Amniotic stem cell (primary cell): ENCODE measurements around the gene ACOX3.

Experiments used
- DNase-seq: peaks from one replicate; lab custom pipeline; 2025; lab: John Stamatoyannopoulos, UW

The ACOX3 gene

DNA sequence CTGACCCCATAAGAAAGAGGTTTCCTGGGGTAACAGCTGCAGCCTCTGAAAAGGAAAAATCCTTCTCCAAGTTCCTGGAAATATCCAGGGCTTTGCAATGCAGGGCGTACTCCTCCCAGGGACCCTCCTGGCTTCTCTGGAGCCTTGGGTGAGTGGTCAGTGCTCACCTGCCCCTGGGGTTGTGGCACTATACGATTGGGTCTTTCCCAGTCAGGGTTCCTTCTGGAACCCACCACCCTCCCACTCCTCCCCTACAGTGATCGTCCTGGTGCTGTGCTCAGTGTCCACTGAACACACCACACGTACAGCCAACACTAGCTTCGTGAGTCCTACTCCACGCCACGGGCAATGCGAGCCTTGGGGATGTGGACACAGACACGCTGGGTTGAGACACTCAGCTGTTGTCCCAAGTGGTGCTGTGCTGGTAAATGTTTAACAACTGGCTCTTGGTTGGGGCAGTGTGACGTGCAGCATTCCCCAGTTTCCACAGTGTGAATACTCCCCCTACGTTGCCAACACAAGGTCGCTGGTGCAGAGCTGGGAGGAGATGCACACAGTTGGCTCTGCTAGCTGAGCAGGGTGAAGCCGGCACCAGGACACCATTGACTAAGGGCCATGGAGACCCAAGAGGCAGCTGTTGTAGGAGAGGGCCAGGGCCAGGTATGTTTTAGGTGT is 105.6 kb downstream of the ACOX3 start:
- no peak for DNase-seq

DNA sequence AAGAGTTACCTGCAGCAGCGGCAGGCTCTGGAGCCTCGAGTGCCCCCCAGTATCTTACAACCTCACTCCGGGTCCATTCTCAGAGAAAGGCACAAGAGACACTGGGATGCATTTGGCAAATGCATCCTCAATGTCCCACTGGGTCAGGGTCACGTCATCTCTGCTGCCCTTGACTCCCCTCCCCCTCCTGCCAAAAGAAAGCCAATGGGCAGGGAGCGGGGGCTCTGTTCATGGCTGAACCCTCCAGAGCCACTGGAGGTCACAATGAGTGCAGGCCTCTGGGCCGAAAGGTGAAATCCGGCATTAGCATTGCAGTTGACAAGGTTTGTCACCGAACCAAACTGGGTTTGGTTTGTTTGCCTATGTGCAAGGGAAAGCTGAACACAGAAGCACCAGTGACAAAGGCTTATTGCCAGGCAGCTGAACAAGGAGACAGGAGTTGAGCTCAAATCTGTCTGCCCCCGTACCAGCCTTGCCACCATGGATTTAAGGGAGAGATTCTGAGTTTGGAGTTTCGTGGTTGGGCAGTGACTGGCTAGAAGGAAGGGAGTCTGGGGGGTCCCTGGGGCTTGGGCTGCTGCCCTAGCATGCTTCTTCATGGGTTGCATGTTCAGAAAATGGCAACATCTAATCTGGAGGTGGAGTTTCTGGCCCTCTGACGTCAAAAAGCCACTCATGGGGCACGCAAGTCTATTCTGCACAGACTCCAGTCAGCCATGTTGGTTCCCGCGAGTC is 106.6 kb downstream of the ACOX3 start:
- DNase-seq: no peak

DNA sequence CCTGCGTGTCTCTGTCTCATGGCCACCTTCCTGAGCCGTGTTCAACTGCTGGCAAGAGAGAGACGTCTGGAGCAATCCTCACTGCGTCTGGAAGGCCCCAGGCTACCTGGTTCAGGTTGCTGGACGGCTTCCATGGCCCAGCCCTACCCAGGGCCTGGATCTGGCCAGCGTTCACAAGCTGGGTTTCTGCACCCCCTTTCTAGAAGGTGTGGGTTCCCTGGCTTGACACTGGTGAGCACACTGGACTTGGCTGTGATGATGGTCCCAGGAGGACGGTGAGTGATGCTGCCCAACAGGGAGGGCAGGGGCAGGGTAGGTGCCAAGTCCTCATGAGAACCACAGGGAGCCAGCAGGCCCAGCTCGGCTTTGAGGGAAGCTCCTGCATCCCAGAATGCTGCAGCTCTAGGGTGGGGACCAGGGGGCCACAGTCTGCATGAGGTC is 107.6 kb downstream of the ACOX3 start:
- DNase-seq: no peak

DNA sequence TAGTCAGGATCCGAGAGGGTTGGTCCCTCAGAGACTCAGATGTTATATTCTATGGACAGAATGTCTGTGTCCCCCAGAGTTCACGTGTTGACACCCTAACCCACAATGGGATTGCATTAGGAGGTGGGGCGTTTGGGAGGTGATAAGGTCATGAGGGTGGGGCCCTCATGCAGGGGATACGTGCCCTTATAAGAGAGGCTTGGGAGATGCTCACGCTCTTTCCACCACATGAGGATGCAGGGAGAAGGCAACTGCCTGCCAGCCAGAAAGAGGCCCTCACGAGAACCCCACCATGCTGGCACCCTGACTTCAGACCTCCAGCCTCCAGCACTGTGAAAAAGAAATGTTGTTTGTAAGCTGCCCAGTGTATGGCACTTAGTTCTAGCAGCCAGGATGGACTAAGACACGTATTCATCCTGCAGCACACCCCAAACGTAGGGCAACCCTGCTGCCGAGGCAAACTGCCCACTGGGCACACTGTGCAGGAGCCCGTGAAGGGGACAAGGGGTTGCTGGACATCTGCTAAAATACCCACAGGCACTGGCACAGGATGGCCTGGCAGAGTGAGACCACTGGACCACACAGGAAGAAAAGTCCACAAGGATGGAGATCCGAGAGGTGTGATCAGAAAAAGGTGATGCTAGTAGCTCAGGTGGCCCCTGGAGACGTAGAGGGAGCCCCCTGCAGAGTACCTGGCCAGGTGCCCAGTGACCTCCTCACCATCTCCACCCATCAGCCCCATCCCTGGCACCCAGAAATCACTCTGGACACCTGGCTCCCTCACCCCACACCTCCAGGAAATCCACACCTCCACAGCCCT is 108.3 kb downstream of the ACOX3 start:
- no peak for DNase-seq

DNA sequence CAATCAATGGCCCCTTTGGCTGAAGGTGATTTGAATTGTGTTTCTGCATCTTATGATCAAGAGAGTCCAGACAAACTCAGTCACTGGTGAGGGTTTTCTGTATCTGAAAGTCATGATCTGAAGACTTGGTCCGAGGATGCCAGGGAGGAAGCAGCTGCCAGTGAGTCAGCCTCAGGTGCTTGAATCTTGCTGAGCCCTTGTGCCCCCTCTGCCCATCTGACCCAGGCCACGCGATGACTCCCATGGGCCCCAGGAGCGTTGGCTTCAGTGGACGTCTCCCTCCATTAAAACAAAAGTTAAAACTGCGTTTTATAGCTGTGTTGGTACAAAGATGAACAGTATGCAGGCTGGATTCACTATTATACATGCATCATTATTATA is 109.0 kb downstream of the ACOX3 start:
- DNase-seq: no peak

DNA sequence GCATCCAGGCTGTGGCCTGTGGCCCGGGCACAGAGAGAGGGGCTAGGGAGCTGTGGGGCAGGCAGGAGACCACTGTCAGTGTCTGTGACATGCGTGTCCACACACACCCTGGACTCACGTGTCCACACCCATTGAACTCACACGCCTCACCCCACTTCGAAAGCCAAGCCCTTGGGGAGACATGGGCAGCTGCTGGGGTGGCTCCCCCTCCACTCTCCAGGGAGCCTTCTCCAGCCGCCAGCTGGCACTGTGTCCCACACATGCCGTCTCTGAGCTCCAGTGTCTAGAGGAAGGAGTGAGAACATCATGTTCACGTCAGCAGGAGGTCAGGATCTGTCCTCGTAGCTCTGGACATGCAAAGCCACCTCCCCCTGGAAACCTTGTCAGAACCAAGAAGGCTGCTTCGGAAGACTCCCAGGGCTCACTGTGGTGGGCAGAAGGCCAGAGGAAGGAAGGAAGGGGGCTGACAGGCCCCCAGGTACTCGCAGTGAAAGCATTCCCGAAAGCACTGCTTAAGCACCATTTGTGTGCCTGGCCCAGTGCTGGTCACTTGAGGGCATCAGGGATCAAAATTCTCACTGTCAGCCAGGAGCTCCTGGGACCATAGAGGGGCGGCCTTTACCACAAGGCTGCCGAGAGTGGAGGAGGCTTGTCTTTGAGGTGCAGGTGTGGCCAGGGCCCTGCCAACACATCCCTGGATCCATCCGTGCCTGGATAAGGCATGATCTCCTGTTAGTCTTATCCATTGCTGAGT is 109.5 kb downstream of the ACOX3 start:
- no peak for DNase-seq

DNA sequence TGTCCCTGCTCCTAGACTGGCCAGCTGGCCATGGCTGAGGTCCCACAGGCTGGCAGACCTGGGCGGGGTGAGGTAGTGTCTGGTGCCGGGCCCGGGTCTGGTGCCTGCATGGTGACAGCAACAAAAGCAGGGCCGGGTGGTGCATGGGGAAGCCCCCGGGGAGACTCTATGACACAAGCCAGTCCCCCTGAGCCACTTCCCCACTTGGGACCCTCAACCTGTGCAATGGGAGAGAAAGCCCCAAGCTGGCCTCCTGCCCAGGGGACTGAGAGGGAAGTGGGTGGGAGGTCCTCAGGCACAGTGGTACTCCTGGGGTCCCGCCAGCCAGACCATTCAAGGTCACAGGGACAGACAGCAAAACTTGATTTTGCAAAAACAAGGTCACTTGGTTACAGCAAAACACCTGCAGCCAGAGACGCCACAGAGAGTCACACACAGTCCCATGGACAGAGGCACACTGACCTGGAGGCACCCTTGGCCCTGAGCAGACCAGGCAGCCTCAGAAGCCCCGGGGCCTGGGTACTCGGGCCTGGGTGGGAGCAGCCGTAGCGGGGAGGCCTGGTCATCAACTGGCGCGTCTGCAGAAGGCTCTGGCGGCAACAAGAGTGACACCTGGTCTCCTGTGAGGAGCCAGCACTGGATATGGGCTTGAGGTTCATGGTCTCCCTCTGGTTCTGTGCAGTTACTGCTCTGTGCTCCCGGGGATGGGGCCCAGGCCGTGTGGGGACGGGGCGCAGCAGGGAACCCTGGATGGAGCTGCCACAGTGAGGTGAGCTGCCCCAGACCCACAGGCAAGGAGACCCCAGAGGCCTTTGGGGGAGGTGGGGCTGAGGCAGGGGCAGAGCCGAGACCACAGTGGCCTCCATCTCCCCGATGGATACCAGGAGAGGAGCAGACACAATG is 110.4 kb downstream of the ACOX3 start:
- DNase-seq: no peak

DNA sequence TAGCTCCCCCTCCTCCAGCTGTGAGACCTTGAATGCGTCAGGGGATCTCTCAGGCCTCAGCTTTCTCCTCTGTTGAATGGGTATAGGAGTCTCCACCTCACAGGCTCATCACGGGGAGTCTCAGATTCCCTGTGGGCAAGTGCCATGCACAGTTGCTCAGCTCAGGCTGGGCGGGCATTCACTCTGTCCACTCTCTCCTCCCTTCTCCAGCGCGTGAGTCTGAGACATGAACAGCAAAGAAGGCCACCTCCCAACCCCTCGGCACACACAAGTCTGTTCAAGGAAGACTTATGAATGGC is 111.0 kb downstream of the ACOX3 start:
- no peak for DNase-seq

DNA sequence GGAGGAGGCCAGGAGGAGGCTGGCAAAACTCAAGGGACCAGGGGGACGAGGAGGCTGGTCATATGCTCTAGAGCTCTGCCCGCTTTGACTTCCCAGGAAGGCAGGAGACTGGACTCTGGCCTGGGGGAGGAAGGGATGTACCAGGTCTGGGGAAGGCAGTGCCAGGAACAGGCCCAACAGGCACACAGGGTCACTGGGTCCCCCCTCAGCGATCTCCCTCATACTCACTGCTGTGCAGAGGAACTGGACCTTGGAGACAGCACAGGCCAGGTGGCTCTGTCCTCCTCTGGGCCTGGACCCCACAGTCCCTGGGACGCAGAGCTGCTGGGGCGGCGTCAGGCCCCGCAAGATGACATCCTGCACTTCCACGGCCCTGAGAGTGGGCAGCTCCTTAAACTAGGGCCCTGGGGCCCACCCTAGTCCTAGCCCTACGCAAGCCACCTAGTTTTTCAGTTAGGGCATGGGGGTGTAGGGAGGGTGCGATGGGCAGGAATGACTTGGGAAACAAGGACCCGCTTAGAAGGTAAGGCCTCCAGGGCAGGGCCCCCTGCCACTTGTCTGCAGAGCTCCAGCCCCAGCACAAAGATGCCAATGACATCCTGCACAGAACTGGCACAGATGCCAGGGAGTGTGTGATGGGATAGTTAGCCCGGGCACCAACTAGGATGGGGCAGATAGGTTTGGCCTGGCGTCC is 111.5 kb downstream of the ACOX3 start:
- DNase-seq: no peak

DNA sequence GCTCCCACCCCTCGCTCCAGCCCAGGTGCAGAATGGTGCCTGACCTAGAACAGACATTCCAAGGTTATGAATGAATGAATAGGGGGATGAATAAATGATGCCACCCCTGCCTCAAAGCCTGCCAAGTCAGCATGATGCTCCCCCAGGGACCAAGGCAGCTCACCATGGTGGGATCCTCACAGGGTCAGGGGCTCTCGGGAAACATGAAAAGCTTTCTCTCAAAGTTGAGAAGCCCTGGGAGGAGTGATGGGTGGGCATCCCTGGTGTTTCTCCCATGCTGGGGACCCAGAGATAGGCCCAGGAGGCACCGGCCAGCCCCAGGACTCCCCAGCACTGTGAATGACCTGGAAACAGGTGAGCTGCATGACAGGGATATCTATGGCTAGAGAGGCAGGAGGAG is 112.1 kb downstream of the ACOX3 start:
- no peak for DNase-seq

DNA sequence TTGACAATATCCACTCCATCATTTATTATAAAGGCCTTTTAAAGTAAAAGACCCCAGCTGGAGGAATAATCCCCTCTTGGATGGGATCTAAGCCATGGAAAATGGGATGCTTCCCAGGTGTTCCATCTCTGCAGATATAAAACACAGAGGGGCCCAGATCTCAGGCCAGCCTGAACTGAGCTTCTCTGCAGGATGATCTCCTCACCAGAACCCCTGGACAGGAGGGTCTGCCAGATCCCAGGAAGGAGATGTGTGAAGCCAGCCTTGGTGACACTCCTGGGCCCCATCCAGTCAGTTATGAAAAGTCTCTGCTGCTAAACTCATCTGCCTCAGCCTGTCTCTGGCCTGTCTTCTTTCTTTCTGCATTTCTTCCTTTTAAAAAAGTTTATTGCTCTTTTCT is 114.3 kb downstream of the ACOX3 start:
- no peak for DNase-seq

DNA sequence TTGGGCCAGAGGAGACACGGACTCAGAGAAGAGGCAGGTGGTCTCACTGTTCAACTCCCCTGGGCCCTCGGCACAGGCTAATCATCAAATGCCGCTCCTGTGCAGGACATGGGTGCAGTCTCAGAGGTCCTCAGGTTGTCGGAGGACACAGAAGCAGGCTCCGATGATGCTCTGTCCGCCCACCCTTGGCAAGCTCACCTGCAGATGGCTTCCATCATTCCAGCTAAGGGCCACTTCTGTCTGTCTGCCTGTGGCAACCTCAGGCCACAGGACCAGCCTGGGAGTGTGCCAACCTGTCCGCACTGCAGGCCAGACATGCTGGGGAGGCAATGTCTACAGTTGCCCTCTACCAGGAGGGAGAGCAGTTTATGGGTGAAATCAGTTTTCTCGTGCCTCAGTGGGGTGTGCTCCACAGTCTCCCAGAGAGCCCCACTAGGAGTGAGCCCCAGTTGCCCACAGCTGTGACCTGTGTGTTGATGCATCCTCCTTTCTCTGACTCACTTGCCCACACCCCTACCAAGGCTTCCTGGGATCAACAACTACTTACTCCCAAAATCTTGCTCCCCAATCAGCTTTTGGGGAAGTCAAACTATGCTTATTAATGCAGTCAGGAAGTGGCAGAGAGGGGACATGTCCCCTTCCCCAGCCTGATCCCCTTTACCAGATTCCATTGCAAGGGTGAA is 115.1 kb downstream of the ACOX3 start:
- no peak for DNase-seq

DNA sequence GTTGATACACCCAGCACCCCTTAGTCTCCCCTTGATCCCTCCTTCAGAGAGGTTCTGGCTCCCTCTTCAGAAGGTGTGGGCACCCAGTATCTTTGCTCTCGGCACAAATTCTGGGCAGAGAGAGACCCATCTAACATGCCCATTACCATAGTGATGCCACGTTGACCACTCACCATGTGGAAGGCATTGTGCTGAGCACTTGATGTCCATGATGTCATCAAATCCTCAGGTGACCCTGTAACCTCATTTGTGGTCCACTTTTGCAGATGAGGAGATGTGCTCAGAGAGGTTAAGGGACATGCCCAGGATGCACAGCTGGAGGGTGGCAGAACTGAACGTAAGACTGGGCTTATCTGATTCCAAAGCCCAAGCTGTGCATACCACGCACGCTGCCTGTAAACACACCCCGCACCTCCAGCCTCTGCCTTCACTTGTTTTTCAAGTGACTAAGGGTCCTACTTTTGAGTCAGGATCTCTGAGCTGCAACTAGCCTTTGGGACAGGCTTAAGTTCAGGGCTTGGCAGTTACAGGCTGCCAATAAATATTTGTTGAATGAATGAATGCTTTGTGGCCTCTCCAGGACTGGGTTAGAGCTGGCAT is 115.8 kb downstream of the ACOX3 start:
- no peak for DNase-seq

DNA sequence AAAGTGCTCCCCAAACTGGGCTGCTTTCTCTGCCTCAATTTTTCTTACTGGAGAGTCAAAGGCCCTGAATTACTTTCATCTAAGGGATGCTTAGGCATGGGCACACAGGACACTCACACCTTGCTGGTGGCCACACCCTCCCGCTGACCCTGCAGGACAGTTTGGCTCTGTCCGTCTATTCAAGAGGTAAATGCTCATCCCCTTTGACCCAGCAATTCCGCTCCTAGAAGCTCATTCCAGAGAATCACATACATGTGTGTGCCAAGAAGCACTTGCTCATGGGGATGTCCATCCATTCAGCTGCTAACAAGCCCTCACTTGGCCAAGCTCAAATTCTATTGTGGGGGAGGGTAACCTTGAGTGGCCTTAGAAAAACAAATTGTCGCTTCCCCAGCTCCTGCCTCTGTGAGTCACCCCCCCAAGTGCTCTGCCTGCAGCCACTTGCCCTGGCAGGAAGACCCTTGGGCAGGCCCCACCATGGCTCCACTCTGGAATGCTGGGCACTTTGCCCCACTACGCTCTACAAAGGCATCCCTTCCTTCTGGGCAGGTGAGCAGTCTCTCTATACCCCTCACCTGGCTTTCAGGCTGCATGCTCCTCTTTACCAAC is 116.5 kb downstream of the ACOX3 start:
- no peak for DNase-seq

DNA sequence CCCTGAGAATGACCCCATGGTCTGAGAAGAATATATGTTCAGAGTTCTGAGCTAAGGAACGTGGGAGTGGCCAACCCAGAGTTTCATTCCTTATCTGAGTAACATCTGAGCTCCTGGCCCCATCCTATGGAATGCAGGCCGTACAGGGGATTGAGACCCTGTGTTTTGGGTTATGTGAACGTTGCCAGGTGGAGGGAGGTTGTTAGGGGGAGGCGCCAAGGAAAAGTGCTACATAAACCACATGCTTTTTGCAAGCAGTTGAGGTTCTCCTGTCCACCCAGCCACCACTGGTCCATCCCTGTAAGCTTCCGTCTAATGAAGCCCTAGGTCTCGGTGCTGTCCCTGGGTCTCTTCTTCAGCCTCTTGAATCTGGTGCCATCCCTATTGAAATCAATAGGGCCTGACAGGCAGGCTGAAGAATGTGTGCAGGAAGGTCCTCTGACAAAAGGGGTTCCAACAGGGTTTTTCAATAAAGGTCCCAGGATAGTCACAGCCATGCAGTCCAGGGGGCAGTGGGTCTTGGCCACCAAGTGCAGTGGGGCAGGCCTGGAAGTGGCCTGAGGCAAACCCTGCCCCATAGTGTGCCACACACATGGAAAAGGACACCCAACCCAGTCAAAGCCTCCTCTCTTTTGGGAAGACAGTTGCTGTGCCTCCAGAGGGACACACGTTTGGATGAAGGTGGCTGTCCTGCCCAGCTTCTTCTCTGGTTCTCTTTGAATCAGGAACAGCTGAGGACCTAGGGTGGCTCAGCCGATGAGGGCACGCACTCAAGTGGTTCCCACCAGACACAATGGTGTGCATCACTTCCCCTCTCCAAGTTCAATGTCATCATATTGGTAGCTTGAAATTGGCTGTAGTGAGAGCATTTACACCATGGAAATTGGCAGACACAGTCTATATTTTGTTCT is 117.5 kb downstream of the ACOX3 start:
- no peak for DNase-seq

DNA sequence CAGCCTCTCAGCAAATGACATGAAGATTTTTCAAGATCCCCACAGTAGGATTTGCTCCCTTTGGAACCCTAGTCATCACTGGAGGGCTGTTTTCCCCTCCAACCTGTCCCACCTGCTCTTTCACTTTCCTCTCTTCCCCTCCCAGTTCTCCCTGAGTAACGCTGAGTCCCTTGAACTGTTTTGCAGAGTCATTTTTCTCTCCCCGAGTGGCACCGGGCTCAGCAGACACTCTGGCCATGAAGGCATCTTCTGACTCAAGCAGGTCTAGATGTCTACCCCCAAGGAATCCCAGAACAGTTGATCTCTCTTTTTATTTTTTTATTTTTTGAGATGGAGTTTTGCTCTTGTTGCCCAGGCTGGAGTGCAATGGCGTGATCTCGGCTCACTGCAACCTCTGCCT is 118.8 kb downstream of the ACOX3 start:
- DNase-seq: no peak

DNA sequence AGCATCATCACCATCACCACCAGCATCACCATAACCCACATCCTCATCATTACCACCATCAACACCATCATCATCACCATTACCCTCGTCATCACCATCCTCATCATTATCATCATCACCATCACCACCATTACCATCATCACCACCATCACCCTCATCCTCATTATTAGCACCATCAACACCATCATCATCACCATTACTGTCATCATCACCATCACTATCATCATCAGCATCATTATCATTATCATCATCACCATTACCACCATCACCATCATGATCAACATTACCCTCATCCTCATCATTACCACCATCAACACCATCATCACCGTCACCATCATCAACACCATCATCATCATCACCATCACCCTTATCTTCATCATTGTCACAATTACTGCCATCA is 119.3 kb downstream of the ACOX3 start:
- no peak for DNase-seq

DNA sequence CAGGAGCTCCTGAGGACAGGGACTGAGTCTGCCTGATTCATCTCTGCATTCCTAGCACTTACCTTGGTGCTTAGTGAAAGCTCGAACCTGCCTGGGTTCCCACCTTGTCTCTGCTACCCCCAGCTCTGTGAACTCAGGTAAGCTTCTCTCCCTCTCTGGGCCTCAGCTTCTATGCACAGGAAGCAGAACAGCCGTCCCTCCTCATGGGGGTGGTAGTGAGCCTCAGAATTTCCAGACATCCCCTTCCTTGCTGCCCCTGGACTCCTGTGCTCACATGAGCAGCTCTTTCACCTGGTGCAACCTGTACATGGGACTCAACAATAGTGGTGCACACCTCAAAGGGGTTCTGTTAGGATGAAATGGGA is 120.2 kb downstream of the ACOX3 start:
- DNase-seq: no peak
